Duodenal mucosa (tissue), 2 donors: ENCODE results near the gene TOGARAM1.

Source experiments
- H3K27ac ChIP-seq: one replicate; pipeline ENCODE4 v1.7.0; 2013; ENCODE audit warnings: low read depth, low read length
- H3K27me3 ChIP-seq, 2 donors: one replicate each; pipeline ENCODE4 v1.7.0; 2013; ENCODE audit warnings: low read length in 2 of 2, control low read depth in 1 of 2; ENCODE audit not compliant: insufficient read depth in 2 of 2, control insufficient read depth in 1 of 2
- H3K36me3 ChIP-seq, 2 donors: one replicate each; pipeline ENCODE4 v1.7.0; 2013; ENCODE audit warnings: low read length in 2 of 2, control low read depth in 1 of 2; ENCODE audit not compliant: insufficient read depth in 2 of 2, control insufficient read depth in 1 of 2
- H3K4me1 ChIP-seq, 2 donors: one replicate each; pipeline ENCODE4 v1.7.0; 2013; ENCODE audit warnings: low read length in 2 of 2, control low read depth in 1 of 2; ENCODE audit not compliant: insufficient read depth in 2 of 2, control insufficient read depth in 1 of 2
- H3K4me3 ChIP-seq, 2 donors: one replicate each; pipeline ENCODE4 v1.7.0; 2013; ENCODE audit warnings: low read length in 2 of 2, low read depth in 1 of 2
- H3K9ac ChIP-seq, 2 donors: one replicate each; pipeline ENCODE4 v1.7.0; 2013; ENCODE audit warnings: low read length in 2 of 2, low read depth in 1 of 2
- H3K9me3 ChIP-seq, 2 donors: one replicate each; pipeline ENCODE4 v1.7.0; 2013; ENCODE audit warnings: low read length in 2 of 2, control low read depth in 1 of 2; ENCODE audit not compliant: control insufficient read depth in 1 of 2

The TOGARAM1 gene

DNA sequence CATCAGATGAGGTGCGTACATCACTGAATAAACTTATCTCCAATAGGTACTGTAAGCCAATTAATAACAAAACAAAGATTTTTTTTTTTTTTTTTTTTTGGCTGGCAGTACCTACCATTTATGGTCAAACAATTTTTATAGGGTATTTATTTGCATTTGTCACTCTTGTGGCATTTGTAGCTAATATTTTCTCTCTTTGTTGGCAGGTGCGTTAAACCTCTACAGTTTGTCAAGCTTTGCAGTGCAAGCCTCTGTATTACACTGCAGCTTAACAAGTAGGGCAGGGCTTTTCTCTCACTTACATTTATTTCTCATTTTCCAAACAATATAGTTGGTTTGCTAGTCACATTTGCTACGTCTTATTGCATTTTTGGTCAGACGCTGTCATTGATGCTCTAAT is 134.2 kb downstream of the TOGARAM1 start:
- Histone ChIP-seq H3K27me3 (no peaks in the 10 kb centered on the region), H3K9ac (no peak overlapping the region), H3K4me1 (no peaks in the 10 kb centered on the region), H3K27ac (no peak overlapping the region), H3K9me3 (no peaks in the 10 kb centered on the region), H3K36me3 (peaks cover 17 to 29% of the 10 kb centered on the region in 2 donors), H3K4me3 (no peak overlapping the region)

DNA sequence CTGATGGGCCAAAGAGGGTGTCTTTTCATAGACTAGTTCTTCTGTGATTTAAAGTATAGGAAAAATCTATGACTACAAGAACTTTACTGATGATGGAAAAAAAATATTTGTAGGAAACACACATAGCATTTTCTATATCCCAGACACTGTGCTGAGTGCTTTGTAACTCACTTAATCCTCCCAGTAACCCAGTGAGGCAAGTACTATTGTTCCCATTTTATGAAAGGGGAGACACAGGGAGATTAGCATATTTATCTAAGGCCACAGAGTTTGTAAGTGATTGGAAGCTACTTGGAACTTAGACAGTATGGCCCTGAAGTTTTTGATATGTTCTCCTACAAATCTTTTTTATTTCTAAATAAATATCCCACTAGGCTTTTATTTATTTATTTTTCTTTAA is 141.8 kb downstream of the TOGARAM1 start:
- Histone ChIP-seq H3K4me3 (no peak overlapping the region), H3K27me3 (no peaks in the 10 kb centered on the region), H3K36me3 (peaks cover 9 to 32% of the 10 kb centered on the region in 2 donors), H3K27ac (no peak overlapping the region), H3K9me3 (no peaks in the 10 kb centered on the region), H3K9ac (no peak overlapping the region), H3K4me1 (peaks cover 0 to 18% of the 10 kb centered on the region in 2 donors)

DNA sequence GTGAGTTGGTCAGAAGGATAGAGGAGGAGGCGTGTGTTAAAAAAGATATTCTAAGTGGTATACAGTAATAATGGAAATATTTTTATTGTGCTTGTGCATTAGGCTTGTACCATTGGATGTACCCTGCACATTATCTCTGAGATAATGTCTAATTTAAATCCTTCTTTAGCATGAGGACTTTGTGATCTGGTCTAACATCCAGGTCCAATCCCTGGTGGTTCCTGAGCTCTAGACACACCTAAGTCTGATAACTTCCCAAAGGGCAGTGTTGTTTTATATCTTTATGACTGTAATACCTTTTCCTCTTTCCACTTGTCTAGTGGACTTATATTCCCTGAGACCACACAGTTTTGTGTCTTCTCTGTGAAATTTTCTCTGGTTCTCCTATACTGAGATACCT is 142.6 kb downstream of the TOGARAM1 start:
- Histone ChIP-seq H3K36me3 (peaks cover 12 to 36% of the 10 kb centered on the region in 2 donors), H3K4me1 (peaks cover 0 to 18% of the 10 kb centered on the region in 2 donors), H3K9ac (no peak overlapping the region), H3K27me3 (no peaks in the 10 kb centered on the region), H3K9me3 (no peaks in the 10 kb centered on the region), H3K4me3 (no peak overlapping the region), H3K27ac (no peak overlapping the region)

DNA sequence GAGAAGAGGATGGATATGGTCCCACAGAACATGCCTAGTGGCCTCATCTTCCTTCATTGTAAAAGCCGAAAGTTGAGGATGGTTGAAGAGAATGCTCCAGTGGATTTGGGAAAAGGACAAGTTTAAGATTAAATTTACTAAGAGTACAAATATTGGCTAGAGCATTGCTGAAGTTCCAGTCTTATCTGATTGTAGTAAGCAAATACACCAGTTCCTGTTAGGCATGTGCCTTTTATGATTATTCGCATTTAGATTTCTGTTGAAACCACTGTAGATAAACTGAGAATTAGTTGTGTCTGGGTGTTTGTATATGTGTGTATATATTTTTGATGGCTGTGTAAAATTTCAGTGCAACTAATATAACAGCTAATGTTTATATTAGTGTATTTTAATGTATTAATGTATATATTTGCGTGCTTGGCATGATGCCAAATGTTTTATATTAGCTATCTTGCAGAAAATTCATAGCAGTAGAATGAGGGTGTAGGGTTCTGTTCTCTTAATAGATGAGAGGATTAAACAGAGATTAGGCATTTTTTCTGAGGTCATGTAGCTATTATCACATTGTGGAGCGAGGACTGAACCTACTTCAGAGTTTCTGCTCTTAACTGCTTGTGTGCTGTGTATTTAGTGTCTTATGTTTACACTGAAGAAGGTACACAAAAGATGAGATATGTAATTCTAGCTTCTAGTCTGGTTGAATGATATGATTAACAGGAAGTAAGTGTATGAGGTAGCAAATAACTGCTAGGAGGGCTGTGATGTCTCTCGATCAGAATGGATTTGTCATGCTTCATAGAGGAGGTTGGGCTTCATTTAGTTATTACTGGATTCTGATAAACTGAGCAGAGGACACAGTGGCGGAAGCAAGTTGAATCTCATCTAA is 151.1 kb downstream of the TOGARAM1 start:
- Histone ChIP-seq H3K36me3 (peaks cover 25 to 65% of the 10 kb centered on the region in 2 donors), H3K27ac (no peak overlapping the region), H3K9ac (no peak overlapping the region)

DNA sequence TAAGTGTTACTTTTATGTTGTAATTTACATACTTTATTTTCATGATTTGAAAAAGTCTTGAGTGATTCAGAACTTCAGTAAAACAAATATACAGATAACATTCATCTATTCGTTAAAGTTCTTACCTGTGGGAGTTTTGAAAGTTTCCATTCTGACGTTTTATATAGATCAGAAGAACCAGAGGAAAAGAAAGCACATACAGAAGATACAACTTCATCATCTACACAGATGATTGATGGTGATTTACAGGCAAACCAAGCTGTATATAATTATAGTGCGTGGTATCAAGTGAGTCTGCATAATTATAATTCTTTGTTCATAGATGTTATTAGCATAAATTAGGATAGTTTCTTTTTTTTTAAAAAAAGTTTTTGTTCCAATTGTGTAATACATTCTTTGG is 152.3 kb downstream of the TOGARAM1 start:
- Histone ChIP-seq H3K36me3 (peaks cover 23 to 66% of the 10 kb centered on the region in 2 donors), H3K9ac (no peak overlapping the region), H3K4me1 (peaks cover 0 to 11% of the 10 kb centered on the region in 2 donors), H3K4me3 (no peak overlapping the region), H3K27ac (no peak overlapping the region), H3K9me3 (no peaks in the 10 kb centered on the region), H3K27me3 (no peaks in the 10 kb centered on the region)

More for the DNA sequence above, 151.1 kb downstream of the TOGARAM1 start:
- Histone ChIP-seq H3K4me1 (peaks cover 0 to 11% of the 10 kb centered on the region in 2 donors), H3K9me3 (no peaks in the 10 kb centered on the region), H3K4me3 (no peak overlapping the region), H3K27me3 (no peaks in the 10 kb centered on the region)

DNA sequence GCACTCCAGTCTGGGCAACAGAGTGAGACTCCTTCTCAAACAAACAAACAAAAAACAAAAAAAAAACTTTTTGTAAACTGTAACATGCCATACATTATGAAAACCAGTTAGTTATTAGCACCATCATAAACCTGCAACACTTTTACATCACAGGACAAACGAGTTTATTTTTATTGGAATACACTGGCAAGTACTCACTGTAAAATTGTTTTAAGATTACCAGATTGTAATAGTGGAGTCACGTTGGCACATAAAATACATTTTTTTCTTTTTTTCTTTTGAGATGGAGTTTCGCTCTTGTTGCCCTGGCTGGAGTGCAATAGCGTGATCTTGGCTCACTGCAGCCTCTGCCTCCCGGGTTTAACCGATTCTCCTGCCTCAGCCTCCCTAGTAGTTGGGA is 156.6 kb downstream of the TOGARAM1 start:
- Histone ChIP-seq H3K9me3 (no peaks in the 10 kb centered on the region), H3K4me1 (peaks cover 0 to 7% of the 10 kb centered on the region in 2 donors), H3K27me3 (no peaks in the 10 kb centered on the region), H3K36me3 (peaks cover 20 to 61% of the 10 kb centered on the region in 2 donors), H3K27ac (no peak overlapping the region), H3K4me3 (no peak overlapping the region), H3K9ac (no peak overlapping the region)

DNA sequence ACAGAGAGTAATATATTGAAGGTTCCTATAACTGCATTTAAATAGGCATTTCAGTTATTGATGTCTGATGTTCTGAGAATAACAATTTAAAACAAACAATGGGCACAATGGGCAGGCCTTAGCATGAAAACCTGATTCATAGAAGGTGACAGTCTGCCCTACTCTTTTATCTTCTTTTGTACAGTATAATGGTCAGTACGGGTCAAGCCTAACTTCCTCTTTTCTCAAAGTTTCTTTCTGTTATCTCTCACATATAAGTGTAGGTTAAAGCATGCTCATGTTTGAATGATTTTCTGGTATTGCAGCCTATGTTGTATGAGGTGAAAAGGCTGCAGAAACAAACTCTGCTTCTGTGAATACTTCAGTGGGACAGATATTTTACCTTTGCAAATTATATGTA is 158.1 kb downstream of the TOGARAM1 start:
- H3K4me3 ChIP-seq = no peak overlapping the region
- peaks cover 19 to 55% of the 10 kb centered on the region in 2 donors for H3K36me3 ChIP-seq
- no peak overlapping the region for H3K9ac ChIP-seq
- no peaks in the 10 kb centered on the region for H3K9me3 ChIP-seq
- no peak overlapping the region for H3K27ac ChIP-seq
- peaks cover 0 to 7% of the 10 kb centered on the region in 2 donors for H3K4me1 ChIP-seq
- H3K27me3 ChIP-seq = no peaks in the 10 kb centered on the region

DNA sequence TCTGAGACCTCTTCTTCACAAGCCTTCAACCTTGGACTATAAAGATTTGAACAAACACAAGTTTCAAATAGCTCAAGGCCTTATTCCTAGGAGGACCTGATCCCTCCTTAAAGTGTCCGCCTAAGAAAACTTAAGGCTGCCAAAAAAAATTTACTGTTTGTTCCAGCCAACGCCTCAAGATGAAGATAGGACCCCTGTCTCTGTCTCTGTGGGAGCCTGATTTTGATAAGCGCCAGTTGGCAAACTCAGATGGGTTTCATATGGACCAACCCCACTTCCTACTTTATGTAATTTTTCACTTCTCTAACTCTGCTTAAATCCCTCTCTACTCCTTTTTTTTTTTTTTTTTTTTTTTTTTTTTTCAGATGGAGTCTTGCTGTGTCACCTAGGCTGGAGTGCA is 161.3 kb downstream of the TOGARAM1 start:
- H3K4me3 ChIP-seq = no peak overlapping the region
- H3K27ac ChIP-seq = no peak overlapping the region
- no peaks in the 10 kb centered on the region for H3K4me1 ChIP-seq
- H3K36me3 ChIP-seq = peaks cover 19 to 39% of the 10 kb centered on the region in 2 donors
- no peaks in the 10 kb centered on the region for H3K9me3 ChIP-seq
- no peaks in the 10 kb centered on the region for H3K27me3 ChIP-seq
- no peak overlapping the region for H3K9ac ChIP-seq
